IPS-15b (cell line): ENCODE data around the gene KDM4C.

Experiments
- H3K27me3 ChIP-seq: one replicate; pipeline ENCODE4 v1.6.1; 2013; ENCODE audit warnings: low read length; ENCODE audit not compliant: control insufficient read depth, insufficient read depth
- H3K36me3 ChIP-seq: one replicate; pipeline ENCODE4 v1.6.1; 2013; ENCODE audit warnings: low read length; ENCODE audit not compliant: control insufficient read depth, insufficient read depth
- H3K4me1 ChIP-seq: one replicate; pipeline ENCODE4 v1.6.1; 2013; ENCODE audit warnings: mild to moderate bottlenecking, low read length; ENCODE audit not compliant: control insufficient read depth, insufficient read depth
- H3K4me3 ChIP-seq: one replicate; pipeline ENCODE4 v1.5.1; 2013; ENCODE audit warnings: low read depth, low read length
- H3K9ac ChIP-seq: one replicate; pipeline ENCODE4 v1.6.1; 2013; ENCODE audit warnings: low read depth, mild to moderate bottlenecking, low read length
- H3K9me3 ChIP-seq: one replicate; pipeline ENCODE4 v1.6.1; 2013; ENCODE audit warnings: mild to moderate bottlenecking, low read length; ENCODE audit not compliant: control insufficient read depth, insufficient read depth

Gene KDM4C

DNA sequence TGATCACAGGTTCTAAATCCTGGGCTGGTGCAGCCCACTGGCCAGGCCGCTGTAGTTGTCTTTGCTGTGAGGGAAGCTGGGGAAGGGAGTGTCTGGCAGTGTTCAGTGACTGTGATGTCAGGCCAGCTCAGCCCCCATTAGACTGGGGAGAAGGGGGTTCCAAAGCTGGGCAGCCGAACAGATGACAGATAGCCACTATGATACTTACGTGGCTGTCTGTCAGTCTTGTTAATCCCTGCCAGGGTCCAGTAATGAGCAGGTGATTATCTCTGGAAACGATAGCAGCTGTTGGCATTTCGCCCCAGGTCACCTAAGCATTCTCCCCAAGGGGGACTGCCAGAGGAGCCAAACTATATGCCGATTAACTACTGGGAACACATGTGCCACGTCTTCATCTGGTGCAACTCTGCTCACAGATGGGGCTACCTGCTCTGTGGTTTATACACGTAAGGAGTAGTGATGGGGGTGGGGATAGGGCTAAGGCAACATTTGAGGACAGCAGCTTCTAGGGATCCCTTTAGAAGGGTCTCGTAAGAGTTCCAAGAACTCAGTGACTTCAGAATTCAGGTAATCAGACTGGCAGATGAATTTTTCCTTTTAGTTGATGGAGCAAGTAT, 396.3 kb downstream of the KDM4C start:
- Histone ChIP-seq H3K4me1 (no peaks in the 10 kb centered on the region), H3K27me3 (no peaks in the 10 kb centered on the region), H3K9ac (no peak overlapping the region), H3K4me3 (no peak overlapping the region), H3K36me3 (no peaks in the 10 kb centered on the region), H3K9me3 (no peaks in the 10 kb centered on the region)

GRCh38 chr9:7154650-7155049, 396.9 kb downstream of the KDM4C start:
- Histone ChIP-seq H3K4me3 (no peak overlapping the region), H3K9ac (no peak overlapping the region), H3K27me3 (no peaks in the 10 kb centered on the region), H3K9me3 (no peaks in the 10 kb centered on the region), H3K4me1 (no peaks in the 10 kb centered on the region), H3K36me3 (no peaks in the 10 kb centered on the region)

DNA sequence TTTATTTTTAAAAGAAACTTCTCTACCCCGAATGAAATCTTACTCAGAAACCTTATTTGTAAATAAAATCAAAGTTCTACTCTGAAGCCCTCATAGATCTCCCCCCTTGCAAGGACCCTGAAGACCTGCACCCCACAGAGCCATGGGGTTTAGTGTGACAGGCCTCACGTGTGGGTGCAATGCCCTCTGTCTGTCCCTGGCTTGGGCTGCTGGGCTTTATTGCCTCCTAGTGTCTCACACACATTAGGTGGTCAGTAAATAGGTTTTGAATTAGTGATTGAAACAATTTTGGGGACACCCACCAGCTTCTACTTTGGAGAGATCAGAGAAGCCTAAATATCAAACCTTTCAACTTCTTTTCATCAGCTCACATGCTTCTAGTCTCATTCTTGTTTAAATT, 403.7 kb downstream of the KDM4C start:
- Histone ChIP-seq H3K9me3 (no peaks in the 10 kb centered on the region), H3K4me1 (no peaks in the 10 kb centered on the region), H3K36me3 (no peaks in the 10 kb centered on the region), H3K9ac (no peak overlapping the region), H3K27me3 (no peaks in the 10 kb centered on the region), H3K4me3 (no peak overlapping the region)

DNA sequence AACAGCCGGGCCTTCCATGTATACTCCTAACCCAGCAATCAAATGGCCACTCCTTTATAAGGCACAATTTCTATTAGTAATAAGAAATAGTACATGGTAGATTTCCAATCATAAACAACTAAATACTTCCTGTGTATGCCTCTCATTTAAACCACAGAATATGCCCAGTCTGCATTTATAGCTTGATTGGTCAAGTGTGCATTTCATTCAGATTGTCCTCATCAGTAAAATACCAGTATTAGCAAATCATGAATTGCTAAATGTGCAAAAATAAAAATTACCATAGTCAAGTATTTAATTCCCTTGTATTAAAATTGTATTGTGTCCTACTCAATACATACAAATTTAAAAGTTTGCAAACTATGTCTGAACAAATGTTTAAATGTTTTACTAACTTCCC, 406.2 kb downstream of the KDM4C start:
- Histone ChIP-seq H3K9me3 (no peaks in the 10 kb centered on the region), H3K27me3 (no peaks in the 10 kb centered on the region), H3K4me3 (no peak overlapping the region), H3K36me3 (no peaks in the 10 kb centered on the region), H3K9ac (no peak overlapping the region), H3K4me1 (no peaks in the 10 kb centered on the region)

DNA sequence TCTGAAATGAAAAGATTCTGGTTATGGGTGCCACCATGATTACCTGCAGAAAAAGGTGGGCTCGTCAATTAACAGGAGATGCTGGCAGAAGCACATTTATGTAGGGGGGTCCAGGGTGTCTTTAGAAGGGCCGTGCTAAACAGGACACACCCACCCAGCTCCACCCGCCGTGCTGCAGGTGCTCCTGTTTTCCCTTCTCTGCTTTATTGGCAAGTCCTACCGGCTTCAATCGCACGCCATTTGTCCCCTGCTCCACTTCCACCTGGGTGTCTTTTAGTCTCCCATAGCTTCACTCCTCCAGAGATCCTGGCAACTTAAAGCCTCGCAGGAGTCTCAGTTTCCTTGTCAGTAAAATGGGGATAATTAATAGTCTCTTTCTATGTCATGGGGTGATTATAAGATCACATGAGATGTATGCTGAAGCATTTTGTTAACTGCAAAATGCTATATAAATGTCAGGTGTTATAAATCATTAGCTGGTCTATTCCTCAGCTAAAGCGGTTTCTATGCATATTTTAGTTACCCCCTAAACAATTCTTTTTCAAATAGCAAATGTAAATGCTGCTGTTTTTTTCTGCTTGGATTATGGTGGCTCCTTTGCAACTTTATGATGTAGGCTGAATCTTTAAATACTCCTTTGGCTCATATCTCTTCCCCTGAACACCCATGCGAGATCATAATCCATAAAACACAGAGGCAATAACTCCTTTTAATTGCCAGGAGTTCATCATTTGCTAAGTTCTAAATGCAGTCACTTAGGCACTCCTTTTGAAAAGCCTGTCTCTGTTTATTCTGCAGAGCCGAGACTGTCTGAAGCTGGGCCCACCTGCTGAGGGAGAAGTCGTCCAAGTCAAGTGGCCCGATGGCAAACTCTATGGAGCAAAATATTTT, 406.9 kb downstream of the KDM4C start:
- no peak overlapping the region for H3K9ac ChIP-seq
- H3K4me1 ChIP-seq = no peaks in the 10 kb centered on the region
- H3K27me3 ChIP-seq = no peaks in the 10 kb centered on the region
- H3K36me3 ChIP-seq = no peaks in the 10 kb centered on the region
- H3K4me3 ChIP-seq = no peak overlapping the region
- H3K9me3 ChIP-seq = no peaks in the 10 kb centered on the region

- Histone ChIP-seq H3K27me3 (no peaks in the 10 kb centered on the region), H3K4me3 (no peak overlapping the region), H3K4me1 (no peaks in the 10 kb centered on the region), H3K36me3 (no peaks in the 10 kb centered on the region), H3K9ac (no peak overlapping the region), H3K9me3 (no peaks in the 10 kb centered on the region)
These were observed 407.7 kb downstream of the KDM4C start for GRCh38 chr9:7165331-7165975.

DNA sequence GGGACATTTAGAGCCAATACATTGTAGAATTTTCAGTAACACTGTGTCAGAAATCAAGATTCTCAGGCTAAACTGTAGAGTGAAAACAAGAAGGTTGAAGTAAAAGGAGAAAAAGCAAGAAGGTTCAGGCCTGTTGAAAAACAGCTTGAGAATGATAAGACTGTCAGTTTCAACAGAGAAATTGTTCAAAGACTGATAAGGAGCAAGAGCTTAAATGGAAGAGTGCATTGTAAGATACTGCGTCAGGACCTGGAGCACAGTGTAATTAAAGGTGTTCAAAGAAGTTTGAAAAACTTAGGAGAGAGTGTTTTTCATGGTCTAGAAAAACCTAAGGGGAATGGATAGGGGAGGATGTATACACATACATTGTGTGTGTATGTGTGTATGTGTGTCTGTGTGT, 408.3 kb downstream of the KDM4C start:
- Histone ChIP-seq H3K27me3 (no peaks in the 10 kb centered on the region), H3K4me3 (no peak overlapping the region), H3K4me1 (no peaks in the 10 kb centered on the region), H3K9me3 (no peaks in the 10 kb centered on the region), H3K36me3 (no peaks in the 10 kb centered on the region), H3K9ac (no peak overlapping the region)

DNA sequence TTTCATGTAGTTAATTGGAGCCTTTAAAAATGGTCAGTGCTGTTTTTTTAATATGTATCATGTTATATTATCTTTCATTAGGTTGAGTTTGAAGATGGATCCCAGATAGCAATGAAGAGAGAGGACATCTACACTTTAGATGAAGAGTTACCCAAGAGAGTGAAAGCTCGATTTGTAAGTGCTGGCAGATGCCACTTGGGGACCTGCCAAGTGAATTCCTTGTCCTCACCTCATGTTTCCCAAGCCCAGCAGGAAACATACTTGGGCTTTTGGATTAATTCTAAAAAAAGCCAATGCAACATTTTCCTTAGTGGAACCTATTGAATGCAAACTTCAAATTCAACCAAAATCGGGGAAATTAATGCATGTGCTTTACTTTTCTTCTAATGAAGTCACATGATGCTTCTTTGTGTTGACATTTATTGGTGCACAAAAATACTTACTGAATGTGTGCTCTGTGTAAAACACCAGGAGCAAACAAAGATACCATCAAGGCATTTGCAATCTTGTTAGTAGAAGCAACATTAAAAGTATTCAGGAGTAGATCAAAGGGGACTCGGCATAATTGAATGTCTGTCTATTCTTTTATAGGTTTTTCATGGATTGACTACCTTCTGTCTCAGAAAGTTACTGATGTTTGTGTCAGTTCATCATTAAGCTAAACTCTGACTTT, 412.1 kb downstream of the KDM4C start:
- no peaks in the 10 kb centered on the region for H3K27me3 ChIP-seq
- H3K4me1 ChIP-seq = peaks cover 3% of the 10 kb centered on the region
- no peaks in the 10 kb centered on the region for H3K36me3 ChIP-seq
- H3K9ac ChIP-seq = no peak overlapping the region
- H3K9me3 ChIP-seq = no peaks in the 10 kb centered on the region
- no peak overlapping the region for H3K4me3 ChIP-seq

DNA sequence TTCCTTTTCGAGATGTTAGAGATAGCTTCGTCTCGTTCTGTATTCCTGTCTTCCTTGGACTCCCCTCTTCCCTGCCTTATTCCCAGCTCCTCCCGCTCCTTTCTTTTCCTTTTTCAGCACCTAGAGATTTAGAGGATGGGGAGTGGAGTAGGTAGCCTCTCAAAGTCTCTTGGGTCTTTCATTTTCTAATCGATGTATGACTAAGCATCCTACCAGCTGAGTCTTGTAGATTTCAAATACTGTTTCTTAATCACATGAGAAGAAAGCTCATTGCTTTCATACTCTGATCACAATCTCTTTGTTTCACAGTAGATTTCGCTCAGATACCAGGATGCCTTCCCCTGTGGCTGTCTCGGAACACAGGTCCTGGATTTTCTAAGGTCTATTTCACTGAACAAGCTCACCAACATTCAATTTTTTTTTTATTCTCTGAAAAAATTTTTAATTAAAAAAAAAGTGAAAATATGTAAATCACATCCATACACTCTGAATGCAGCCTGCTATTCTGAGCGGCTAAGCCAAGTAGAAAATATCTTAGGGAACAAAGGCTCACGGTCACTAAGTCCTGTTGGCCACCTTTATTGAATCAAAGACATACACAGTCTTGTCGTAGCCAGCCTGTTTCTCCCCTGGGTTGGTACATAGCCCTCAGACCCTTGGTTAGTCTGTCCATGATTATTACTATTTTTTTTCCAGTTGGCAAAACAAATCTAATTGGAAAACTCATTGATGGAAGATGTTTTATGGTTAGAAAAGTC, 413.8 kb downstream of the KDM4C start:
- no peak overlapping the region for H3K9ac ChIP-seq
- no peaks in the 10 kb centered on the region for H3K36me3 ChIP-seq
- peaks cover 3% of the 10 kb centered on the region for H3K4me1 ChIP-seq
- no peaks in the 10 kb centered on the region for H3K9me3 ChIP-seq
- H3K4me3 ChIP-seq = no peak overlapping the region
- H3K27me3 ChIP-seq = no peaks in the 10 kb centered on the region

DNA sequence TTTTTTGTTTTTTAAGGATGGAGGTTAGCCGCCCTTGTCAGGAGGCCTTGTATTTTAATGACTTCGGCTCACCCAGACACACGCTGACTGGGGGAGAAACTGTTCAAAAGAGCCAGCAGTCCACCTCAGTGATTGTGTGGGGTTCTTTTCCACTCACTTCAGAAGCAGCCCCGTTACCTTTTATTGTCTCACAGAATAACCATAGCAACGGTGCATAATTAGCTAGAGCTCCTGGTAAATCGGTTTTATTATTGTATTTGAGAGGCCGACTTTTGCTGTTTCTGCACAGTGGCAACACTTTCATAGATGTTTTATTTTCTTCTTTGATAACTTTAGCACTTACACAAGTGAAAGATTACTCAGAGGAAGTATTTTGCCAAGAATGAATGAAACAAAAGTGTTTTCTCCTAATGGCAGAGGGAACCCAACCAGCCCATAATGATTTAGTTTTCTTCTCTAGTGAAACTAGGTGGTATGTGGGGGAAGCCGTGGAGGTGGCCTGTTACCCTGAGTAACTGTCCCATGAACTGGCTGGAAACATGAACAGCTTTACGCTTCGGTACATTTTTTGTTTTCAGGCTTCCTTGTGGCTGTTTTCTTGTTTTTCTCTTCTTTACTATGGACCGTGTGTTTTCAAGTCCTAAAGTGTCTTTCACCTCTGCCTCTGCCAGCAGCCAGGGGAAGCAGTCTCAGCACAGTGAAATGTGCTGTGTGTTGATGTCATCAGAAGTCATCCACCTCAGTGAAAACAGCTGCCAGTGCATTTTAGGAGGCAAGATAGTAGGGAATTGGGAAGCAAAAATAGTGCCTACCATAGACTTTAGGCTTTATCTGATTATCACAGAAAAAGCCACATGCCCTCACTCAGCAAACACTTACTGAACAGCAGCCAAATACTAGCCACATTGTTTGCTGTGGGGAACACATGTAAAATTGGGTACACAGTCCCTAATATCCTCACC, 414.7 kb downstream of the KDM4C start:
- Histone ChIP-seq H3K9me3 (no peaks in the 10 kb centered on the region), H3K9ac (no peak overlapping the region), H3K4me1 (peaks cover 3% of the 10 kb centered on the region), H3K4me3 (no peak overlapping the region), H3K36me3 (no peaks in the 10 kb centered on the region), H3K27me3 (no peaks in the 10 kb centered on the region)
